Measurements from ENCODE around the gene SLC9A9.
"Not testable (repeated sequence)": the region's sequence is repeated elsewhere in the genome, so short reads cannot be mapped to it uniquely, and the experiment has no call there.

SLC9A9 gene

DNA sequence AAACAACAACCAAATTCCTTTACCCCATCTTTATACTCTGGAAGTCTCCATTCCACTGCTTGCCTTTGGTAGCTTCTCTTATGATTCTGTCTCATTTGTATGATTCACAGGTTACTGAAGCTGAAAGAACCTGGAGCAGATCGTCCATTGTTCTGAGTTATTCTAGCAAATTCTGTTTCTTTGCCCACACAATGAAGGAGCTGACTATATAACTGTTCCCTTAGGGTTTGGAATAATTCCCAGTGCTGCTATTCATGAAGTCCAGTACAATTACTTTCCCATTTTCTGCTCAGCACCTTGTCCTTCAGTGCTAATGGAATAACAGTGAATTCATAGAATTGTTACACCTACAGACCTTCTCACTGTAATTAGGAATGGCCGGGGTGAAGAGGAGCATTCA is 560.9 kb downstream of the SLC9A9 start:
- DNase-seq (ENCODE audit: low read depth), result no peak

DNA sequence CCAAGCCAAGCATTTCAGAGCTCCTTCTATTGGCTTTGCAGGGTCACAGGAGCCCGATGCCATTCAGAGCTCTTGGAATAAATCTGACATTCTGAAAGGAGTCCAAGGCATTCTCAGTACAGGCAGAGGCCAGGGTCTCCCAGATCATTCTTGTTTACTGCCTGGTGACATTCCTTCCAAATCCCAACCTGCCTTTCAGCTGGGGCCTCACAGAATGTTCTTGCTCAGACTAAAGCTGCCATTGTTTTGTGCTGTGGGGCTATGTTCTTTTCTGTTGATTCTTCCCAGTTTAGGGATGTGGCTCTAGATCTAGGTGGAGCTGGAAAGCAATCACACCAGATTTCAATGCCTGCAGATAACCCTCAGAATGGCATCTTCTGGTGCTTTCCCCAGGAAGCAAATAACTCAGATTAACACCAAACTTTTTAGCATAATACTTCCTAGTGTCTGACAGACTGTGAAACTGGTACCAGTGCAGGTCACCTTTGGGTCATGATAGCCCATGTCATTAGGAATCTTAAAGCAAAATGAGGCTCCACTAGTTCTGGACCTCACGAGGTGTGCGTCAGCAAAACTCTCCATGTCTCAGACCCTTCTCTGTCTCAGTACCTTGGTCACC is 561.8 kb downstream of the SLC9A9 start:
- no peak for DNase-seq (ENCODE audit: low read depth)

DNA sequence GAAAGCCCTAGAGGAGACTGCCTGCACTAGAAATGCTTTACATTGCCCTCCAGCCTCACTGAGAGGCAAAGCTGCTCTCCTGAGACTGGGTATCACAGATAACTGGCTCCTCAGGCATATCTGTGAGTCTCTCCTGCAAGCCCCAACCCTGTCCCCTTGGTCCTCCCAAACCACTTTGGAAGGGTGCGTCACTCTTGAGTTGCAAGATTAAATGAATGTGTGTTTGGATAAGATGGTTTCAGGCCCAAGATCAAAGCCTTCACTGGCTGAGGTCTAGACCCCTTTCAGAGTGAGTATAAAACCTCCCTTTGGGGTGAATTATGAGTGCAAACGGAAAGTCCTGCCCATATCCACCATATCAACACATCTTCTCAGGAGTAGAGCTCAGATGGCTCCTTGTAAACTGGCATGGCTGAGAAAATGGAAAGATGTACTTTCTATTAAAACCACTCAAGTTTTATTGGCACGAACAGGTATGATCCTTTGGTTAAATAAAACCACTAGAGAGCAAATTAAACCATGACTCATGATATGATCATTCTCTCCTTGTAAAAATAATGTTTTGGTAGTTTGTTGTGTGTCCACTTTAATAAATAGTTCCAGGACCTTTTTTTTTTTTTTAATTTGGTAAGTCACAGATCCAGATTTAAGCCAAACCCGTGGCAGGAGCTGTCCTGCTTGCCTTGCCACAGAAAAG is 564.7 kb downstream of the SLC9A9 start:
- DNase-seq (ENCODE audit: low read depth), result no peak

DNA sequence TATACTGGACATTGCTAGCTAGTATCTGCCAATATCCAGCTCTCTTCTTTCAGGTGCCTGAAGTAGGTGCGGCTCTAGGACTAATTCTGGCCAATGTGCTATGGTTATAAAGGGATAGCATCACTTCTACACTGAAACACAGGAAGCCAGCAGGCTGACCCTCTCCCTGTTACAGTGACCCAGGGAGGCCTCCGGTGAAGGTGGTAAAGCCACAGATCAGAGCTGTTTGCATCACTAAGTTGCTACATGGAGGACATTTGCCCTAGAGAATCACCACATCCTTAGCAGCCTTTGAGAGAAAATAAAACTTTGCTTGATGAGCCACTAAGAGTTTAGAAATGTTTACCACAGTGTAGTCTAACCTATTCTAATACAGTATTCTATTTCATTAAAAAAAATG is 567.3 kb downstream of the SLC9A9 start:
- no peak for DNase-seq (ENCODE audit: low read depth)

DNA sequence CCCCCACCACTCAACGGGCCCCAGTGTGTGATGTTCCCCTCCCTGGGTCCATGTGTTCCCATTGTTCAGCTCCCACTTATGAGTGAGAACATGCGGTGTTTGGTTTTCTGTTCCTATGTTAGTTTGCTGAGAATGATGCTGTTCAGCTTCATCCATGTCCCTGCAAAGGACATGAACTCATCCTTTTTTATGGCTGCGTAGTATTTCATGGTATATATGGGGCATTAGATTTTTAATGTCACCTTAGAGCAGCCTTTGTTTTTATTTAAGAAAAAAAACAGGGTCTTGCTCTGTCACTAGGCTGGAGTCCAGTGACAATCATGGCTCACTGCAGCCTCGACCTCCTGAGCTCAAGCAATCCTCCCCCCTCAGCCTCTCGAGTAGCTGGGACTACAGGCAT is 568.7 kb downstream of the SLC9A9 start:
- DNase-seq (ENCODE audit: low read depth), result not testable (repeated sequence)

DNA sequence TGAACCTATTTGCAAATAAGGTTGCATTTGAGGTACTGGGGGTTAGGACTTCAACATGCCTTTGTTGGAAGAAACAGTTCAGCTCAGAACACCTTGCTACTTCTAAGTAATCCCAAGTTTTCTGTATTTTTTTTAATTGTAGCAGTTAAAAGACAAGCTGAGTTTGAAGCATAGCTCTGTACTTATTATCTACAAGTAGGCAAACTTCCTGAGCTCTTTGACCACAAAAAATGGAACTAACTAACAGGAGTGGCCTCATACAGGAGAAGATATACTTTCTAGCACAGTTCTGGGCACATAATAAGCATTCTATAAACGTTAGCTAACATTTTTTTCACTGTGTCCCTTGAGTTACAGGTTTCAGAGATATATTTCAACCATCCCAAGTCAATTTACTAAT is 569.5 kb downstream of the SLC9A9 start:
- no peak for DNase-seq (ENCODE audit: low read depth)

DNA sequence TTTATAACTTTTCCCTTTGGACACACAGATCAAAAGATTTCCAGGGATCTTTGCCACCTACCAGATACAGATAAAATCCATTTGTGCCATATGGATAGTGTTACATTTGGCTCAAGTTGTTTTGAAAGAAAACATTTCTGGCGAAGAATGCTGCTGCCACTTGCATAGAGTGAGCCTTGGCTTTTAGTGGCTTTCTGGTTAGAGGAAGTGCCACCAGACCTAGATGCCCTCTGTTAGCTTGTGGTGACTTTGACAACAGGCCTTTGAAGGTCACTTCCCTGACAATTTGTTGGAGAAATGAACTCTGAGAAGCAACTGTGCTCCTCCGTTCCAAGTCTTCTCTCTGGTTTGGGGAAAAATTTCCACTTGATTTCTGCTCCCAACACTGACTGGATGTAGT is 570.7 kb downstream of the SLC9A9 start:
- DNase-seq (ENCODE audit: low read depth), result no peak

DNA sequence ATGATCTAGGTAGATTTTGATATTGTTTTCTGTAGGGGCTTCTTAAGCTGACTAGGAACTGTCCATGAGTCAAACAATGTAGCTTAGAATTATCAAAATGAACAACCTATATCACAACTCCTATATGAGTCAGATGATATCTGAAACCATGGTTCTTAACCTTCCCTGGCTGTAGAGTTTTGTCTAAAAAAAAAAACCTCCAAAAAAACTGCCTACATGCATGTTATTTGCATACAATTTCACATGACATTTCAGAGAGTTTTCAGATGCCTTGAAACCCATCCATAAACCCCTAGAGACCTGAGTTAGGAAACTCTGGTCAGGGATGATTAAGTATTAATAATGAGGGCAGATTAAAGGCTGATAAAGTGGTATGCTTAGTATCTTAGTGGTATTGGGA is 571.7 kb downstream of the SLC9A9 start:
- DNase-seq (ENCODE audit: low read depth), result no peak

DNA sequence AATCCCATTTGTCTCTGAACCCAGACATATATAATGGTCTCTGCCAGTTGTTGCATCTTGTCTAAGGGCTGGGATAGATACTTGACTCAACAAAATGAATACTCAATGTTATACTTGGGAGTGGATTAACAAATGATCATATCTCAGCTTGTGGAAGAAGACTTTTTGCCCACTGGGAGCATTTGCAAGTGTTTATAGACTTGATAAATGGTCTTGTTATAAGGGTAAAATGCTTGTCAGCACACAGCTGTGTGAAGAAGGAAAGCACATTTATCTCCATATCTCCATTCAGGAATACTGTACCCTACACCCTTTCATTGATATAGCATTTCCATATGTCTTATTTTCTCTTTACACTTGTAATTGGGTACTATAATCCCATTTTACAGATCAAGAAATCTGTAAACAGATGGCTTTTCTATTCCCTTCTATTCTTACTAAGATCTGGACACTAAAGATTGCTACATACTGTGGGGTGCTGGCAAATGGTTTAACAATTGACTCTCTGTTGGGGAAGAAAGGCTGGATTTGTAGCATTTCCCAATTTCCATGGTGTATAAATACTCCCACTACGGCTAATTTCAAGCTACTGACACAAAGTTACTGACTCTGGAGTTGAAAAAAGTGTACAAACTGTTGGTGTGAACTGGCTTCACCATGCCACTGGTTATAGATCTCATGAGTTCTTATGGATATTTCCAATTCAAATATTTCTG is 574.1 kb downstream of the SLC9A9 start:
- DNase-seq (ENCODE audit: low read depth), result no peak

DNA sequence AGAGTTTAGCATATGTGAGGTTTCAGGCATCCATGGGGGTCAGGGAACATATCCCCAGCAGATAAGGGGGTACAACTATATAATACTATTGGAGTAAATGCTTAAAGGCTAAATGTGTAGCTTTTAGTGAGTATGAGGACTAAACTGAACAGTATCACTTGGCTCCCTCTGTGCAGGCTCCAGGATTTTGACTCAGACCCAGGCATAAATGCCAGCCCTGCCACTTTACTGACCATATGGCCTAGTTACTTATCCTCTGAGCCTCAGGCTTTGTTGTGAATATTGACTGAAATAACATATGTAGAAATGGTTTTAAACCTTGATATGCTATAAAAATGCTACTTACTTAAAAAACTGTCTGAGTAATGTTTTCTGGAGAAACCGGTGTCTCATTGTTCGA is 577.1 kb downstream of the SLC9A9 start:
- no peak for DNase-seq (ENCODE audit: low read depth)

DNA sequence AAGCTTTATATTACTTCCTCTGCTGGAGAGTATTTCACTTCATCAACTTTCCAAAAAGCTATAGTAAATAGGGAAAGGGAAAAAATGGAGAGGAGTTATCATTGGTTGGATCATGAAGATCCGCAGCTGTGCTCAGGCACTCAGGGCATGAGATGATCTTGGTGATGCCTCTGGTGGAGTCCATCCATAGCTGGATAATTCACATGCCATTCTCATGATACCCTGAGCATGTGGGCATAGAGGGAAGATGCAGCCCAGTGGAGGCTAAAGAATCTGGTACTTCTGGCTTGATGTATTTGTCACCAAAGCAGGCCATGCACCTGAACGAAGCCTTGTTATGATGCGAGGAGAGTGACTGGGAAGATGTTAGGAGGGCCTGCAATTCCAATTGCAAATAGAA is 578.5 kb downstream of the SLC9A9 start:
- DNase-seq (ENCODE audit: low read depth), result no peak

DNA sequence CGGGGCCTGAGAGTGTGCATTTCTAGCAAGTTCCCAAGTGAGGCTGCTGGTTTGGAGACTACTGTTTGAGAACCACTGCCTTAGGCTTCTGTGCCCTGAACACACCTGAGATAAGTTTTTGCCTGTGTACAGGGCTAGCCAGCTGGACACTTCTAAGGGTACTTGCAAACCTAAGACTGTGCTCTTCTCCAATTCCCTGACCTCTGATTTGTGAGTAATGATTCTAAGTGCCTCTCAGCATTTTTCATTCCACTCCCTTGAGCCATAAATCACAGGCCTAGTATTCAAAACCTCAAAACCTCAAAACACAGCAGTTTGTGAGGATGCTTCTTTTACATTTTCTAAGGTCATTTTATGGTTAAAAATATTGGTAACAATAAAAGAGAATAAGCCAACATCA is 580.3 kb downstream of the SLC9A9 start:
- DNase-seq (ENCODE audit: low read depth), result peak; percentile 52

DNA sequence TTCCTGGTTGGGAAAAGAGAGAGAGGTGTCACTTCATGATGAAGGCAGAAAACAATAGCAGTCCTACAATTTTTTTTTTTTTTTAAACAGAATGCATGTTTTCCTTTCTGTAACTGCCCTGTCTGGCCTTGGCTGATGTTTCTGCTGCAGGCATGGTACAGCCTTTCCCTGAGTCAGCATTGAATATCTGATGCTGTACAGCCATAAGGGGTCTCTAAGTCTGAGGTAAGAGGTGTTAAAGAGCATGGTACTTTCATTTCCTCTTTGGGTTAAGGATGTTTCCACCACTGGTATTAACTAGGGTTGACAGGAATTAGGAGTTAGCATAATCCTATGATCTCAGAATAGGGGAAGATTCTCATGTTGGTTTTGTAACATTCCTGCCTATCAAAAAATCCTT is 581.3 kb downstream of the SLC9A9 start:
- no peak for DNase-seq (ENCODE audit: low read depth)

DNA sequence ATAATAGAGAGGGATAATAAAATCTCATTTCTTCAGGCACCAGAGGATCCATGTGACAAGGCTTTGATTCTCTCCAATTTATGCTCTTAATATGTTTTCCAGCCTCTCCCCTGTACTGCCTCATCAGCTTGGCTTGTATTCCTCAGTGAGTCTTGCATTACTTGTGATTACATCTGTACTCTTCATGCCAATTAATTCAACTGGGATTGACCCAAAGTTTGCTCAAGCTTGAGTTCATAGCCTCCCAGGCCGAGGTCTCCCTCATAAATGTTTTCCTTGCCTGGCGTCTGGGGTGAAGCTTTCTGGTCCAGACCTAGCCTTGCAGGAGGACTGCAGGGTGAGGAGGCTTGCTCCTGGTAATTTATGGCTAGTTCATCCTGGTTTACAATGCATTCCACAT is 581.8 kb downstream of the SLC9A9 start:
- no peak for DNase-seq (ENCODE audit: low read depth)

DNA sequence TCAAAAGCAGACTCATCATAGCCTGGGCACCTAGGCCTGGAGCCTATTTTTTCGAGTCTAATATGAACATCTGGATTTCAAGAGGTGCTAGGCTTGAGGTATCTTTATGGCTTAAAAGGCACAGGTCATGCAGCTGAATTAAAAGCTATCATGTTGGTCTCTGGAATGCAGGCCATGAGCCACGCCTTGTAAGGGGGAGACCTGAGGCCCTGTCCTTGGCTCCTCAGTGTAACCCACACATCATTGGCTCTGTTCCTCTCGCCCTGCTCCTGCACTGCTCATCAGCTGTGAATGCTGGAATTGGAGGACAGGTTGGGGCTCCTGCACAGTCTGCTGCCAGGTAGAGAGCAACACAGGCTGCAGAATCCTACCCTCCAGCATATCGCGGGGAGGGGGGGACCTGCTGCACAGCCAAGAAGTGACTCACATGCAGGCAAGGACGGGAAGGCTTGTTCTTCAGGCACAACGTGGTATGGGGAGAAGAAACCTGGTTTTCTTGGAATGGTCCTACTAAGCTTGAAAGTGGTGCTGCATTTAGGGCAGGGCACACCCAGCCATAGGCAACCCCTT is 582.7 kb downstream of the SLC9A9 start:
- DNase-seq (ENCODE audit: low read depth), result peak; percentile 61

DNA sequence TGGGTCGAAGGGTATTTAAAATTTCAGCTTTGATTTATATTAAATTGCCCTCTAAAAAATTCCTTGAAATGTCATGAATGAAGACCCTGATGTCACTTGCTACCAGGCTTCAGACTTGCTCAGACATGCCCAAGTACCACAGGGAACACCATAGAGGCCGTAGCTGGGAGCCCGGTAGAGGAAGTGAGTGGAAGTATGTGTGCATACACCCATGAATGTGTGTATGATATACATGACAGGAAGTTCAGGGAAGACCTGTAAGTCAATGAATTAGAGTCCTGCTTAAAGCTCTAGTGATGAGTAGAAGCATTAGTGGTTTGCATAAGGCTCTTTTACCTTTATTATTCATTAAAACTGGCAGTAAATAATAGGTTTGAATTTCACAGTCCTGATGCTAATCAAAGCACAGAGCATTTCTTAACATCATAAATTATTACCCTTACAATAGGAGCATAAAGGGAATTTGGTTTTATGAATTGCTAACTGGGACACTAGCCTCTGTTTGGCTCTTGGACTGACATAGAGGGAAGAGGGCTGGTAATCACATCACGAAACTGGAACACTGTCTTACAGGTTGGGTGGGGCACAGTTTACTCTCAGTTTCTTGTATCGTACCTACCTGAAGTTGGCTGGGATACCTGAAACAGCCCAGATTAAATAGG is 584.3 kb downstream of the SLC9A9 start:
- DNase-seq (ENCODE audit: low read depth), result no peak

DNA sequence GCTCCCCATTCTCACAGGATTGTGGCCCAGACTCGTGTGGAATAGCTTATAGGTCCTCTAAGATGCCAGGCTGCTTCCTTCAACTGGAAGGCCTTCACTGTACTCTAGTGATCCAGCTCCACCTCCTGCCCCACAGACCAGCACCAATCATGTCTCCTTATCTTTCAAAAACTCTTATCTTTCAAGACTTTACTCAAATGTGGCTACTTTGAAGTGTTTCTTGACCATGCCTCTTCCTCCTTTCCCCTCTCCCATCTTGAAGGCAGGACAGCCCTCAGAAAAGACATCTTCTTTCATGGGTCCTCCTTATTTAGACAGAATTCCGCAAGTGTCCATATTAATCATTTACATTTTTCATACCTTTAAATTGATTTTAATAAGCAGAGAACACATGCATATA is 586.4 kb downstream of the SLC9A9 start:
- no peak for DNase-seq (ENCODE audit: low read depth)

DNA sequence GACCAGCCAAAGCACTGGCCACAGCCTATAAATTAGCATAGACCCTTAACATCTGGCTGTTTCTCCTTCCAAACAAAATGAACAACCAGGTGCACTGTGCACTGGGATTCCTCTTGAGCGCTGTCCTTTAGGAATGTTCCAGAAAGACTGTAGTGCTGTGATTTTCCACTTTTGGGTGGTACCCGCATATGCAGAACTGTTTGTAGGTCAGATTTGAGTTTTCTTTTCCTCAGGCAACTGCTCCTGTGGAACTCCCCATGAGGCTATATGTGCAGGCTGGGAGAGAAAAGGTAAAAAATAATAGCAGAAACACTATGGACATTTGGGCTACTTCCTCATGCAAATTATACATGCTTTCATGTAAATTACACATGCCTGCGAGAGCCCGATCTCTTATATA is 589.6 kb downstream of the SLC9A9 start:
- DNase-seq (ENCODE audit: low read depth), result no peak

DNA sequence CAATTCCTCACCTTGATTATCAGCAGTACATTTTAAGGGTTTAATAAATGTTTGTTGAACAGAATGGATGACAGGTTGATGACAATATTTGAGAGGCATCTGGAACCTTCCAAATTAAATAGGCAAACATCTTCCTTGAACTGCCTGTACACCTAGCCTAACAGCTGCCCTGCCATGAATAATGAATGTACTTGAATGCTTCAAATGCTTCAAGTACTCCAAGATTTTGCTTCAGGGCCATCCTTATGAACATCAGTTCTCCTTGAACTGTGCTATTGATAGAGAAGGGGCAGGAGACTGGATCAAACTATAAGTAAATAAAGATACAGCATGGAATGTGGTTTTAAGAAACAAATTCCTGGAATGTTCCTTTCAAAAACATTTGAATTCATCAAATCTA is 591.9 kb downstream of the SLC9A9 start:
- no peak for DNase-seq (ENCODE audit: low read depth)

DNA sequence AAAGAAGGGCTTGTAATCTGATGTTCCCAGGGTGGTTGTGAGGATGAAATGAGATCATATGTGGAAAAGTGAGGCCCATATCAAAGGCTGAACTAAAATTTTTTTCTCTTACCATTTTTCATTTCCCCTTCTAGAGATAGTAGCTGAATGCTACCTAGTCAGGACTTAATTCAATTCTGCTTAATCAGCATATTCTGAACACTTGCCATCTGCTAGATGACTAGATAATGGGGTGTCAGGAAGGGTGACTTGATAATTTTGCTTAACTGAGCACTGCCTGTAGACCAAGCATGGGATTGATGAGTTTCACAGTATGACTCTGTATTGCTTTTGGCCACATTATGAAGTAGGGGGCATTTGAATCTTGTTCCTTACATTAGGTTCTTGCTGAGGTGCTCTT is 592.5 kb downstream of the SLC9A9 start:
- no peak for DNase-seq (ENCODE audit: low read depth)

DNA sequence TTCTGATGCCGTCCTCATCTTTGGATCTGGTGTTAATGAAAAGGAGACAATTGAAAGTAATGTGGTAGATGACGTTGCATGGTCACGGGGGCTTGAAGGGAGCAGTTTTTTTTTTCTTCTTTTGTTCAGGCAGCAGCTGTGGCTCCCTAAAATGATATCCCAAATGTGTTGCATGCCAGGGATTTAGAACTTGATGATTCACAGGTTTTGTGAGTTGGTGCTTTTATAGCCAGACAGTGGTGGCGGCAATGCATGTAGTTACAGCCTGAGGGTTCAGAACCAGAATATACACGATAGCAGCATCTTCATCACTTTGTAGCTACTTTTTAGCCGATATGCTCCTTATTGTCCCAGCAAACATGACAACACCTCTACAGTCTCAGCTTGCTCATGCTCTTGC is 595.3 kb downstream of the SLC9A9 start:
- DNase-seq (ENCODE audit: low read depth), result no peak

DNA sequence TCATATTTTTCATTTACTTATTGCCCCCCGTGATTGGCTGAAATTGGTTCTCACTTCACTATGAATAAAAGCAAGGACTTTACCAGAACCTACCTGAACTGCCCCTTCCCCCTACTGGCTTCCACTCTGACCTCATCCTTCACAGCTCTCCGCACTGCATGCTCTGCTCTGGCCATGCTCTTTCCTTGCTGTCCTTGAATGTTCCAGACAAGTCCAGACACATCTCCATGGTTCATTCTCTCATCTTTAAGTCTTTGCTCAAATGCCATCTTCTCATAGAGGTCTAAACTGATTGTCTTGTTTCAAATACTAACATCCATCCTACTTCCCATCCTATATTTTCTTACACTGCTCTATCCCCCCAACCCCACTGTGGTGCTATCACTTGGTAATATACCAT is 599.3 kb downstream of the SLC9A9 start:
- no peak for DNase-seq (ENCODE audit: low read depth)

DNA sequence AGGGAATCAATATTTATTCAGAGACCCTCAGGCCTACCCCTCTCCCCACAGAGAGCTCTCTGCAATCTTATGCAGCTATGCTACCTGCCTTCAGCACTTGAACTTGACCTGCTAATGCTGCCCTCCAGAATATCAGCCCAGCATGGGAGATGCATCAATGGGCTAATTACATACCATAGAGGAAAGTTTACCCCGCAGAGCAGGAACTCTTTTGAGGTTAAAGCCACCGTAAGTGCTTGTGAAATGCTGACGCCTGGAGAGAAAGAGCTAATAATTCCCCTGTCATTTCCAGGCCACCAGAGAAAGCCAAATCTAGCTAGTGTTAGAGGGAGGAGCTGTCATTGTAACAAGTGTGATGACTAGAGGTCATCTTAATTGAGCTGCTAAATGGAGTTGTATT is 601.2 kb downstream of the SLC9A9 start:
- DNase-seq (ENCODE audit: low read depth), result no peak
